Measurements from ENCODE around the gene WDR91.
"Not testable (repeated sequence)": the region's sequence is repeated elsewhere in the genome, so short reads cannot be mapped to it uniquely, and the experiment has no call there.

WDR91 gene

GRCh38 chr7:135234095-135234494 is 22.8 kb upstream of the WDR91 start:
- in situ Hi-C loops (cut with MboI; ENCODE audit: low sequenced_read_pairs) = not testable (repeated sequence)

DNA sequence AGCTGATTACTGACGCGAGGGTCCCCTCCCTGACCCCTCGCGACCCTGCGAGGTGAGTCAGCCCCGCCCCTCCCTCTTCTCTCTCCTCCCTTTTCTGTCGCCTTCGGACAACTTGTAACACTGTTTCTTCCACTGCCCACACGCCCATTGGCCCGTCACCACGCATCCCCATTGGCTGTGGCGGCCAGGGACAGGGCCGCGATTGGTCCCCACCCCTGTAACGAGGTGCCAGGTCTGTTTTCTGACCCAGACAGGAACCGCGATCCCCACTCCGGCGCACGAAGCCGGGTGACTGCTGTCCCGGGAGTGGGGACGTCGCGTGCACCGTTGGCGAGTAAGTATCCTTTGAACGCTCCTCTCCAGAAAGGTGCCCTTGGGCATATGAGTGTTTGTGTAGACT is 22.2 kb upstream of the WDR91 start, which contains the start of gene STRA8:
STRA8 (plus strand) TSS at position 269 of the 400 bp plus-strand sequence. CDS start 6,687 bp downstream, outside the sequence.
- in situ Hi-C loops (cut with MboI; ENCODE audit: low sequenced_read_pairs) = no loop called here

- in situ Hi-C loops (cut with MboI; ENCODE audit: low sequenced_read_pairs) = no loop called here
These were observed 21.4 kb upstream of the WDR91 start for GRCh38 chr7:135232720-135233119.

GRCh38 chr7:135232087-135232486 is 20.8 kb upstream of the WDR91 start:
- in situ Hi-C loops (cut with MboI; ENCODE audit: low sequenced_read_pairs) = no loop called here

DNA sequence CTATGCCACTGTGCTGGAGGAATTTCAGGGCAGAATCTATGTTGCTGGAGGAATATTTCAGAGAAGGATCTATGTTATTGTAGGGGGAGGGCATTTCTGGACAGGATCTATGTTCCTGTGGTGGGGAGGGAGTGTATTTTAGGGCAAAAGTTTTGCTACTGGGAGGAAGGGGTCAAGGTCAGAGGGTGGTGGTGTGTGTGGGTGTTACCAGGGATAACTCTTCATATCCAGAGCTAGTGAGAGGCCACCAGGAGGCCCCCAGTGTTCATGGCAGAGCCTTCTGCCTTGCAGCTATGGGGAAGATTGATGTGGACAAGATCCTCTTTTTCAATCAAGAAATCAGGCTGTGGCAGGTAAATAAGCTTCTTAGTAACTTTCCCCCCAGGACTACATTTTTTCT is 20.4 kb upstream of the WDR91 start:
- in situ Hi-C loops (cut with MboI; ENCODE audit: low sequenced_read_pairs) = no loop called here

GRCh38 chr7:135224027-135224426 is 12.7 kb upstream of the WDR91 start:
- in situ Hi-C loops (cut with MboI; ENCODE audit: low sequenced_read_pairs) = no loop called here

DNA sequence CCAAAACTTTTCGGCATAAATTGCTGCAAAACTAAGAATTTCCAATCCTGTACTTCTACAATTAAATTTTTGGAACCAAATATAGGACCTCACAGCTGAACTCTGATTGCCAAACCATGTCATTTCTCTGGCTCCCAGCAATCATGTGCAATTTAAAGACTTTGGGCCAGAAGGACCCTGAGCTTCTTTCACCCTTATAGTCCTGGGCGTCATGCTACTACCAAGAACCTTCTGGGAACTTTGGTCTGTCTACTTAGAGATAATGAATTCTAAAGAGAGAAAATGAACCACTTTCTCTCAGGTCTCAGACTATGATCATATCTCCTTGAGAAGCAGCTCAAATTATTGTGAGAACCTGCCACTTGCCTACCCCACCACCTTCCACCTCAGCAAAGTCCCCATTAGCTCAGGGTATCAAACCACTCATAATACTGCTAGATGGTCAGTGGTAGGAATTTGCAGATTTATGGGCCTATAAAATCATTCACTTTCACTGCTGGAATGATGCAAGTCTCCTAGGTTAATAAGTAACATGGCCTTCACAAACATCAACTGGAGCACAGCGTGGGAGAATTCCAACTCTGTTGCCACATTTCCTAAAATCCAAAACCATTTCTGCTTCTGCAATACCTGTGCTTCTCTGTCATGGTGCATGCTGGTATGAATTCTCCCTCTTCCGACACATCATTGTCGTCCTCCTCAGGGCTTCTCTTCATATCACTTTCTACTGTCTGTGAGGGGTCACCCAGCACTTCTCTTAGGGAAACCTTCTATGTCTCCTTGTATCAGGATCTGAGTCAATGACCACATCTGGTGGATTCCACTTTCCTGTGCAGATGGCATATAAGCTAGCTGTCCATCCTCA is 6.6 kb upstream of the WDR91 start:
- in situ Hi-C loops (cut with MboI; ENCODE audit: low sequenced_read_pairs) = no loop called here

DNA sequence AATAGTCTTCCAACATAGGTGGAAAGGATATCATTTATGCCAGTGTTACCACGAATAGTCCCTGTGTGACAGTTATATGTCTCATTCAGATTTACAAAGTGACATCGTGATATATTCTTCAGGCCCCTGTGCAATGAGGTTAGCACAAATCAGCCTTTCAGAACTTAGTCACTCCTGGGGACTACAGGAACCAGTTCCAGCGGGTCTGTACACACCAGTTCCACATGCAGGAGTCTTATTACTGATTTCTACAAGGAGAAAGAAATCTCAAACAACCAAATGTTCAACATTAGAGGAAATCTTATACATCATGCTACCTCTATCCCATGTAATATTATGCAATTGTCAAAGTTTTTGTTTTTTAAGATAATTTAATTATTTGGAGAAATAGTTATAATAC is 4.4 kb upstream of the WDR91 start:
- in situ Hi-C loops (cut with MboI; ENCODE audit: low sequenced_read_pairs) = no loop called here

DNA sequence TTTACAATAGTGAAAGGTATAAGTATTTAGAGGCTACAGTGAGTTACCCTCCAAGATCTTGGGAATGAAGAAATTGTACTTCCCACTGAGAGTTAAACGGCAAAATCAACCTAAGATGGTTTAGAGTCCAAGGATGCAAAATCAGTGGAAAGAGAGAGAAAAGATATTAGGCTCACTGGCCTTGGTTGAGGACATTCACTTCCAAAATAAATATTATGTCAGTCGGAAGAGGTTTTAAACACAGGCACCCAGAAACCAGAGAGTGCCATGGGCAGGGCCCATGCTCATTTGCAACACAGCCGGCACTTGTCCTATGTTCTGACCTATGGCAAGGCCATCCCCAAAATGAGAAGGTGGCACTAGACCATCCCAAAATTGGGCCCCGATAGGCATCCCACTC is 3.9 kb upstream of the WDR91 start:
- in situ Hi-C loops (cut with MboI; ENCODE audit: low sequenced_read_pairs) = no loop called here

GRCh38 chr7:135213831-135214230 is 2.5 kb upstream of the WDR91 start:
- in situ Hi-C loops (cut with MboI; ENCODE audit: low sequenced_read_pairs) = no loop called here

DNA sequence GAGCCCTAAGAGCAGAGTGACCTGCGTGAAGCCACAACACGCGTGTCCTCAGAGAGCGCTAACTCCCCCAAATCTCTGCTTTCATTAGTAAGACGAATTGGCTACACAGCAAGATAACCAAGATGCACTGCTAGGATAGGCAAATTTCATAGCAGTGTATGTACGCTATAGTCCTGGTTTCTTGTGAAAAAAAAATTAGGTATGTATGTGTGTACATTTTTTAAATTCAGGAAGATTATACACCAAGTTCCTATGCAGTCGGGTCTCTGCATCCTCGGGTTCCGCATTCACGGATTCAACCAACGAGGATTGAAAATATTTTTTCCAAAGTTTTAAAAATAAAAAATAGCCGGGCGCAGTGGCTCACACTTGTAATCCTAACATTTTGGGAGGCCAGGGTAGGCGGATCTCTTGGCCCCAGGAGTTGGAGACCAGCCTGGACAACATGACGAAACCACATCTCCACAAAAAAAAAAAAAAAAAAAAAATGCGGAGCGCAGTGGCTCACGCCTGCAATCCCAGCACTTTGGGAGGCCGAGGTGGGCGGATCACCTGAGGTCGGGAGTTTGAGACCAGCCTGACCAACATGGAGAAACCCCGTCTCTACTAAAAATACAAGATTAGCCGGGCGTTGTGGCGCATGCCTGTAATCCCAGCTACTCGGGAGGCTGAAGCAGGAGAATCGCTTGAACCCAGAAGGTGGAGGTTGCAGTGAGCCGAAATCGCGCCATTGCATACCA is 790 bp upstream of the WDR91 start:
- in situ Hi-C loops (cut with MboI; ENCODE audit: low sequenced_read_pairs) = not testable (repeated sequence)

- in situ Hi-C loops (cut with MboI; ENCODE audit: low sequenced_read_pairs) = no loop called here
These were observed 493 bp downstream of the WDR91 start for GRCh38 chr7:135210888-135211178.

DNA sequence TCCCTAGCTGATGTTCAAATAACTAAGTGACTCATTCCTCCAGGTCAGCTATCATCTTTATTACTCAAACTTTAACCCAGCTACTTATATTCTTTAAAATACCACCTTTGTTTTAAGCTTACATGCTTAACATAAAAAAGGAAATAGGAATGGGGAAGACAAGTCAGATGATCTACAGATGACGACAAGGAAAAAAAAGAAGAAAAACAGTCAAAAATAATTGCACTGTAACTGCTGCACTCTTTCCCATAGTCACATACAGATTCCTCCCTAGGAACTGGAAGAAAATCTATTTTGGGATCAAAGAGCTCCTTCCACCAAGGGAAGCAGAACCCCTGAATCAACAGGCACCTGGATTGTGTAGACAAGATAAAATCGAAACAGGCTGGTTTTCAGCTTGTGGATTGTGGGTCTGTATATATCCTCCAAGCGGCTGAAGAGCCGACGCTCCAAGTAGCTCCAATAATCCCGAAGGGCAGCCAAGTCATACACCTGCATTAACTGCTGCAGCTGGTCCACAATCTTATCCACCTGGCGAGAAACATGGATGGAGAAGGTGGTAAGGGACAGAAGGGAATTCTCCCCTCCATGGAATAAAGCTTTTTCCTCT is 2.0 kb downstream of the WDR91 start:
- in situ Hi-C loops (cut with MboI; ENCODE audit: low sequenced_read_pairs) = no loop called here

- in situ Hi-C loops (cut with MboI; ENCODE audit: low sequenced_read_pairs) = no loop called here
These were observed 3.1 kb downstream of the WDR91 start for GRCh38 chr7:135208102-135208793.

DNA sequence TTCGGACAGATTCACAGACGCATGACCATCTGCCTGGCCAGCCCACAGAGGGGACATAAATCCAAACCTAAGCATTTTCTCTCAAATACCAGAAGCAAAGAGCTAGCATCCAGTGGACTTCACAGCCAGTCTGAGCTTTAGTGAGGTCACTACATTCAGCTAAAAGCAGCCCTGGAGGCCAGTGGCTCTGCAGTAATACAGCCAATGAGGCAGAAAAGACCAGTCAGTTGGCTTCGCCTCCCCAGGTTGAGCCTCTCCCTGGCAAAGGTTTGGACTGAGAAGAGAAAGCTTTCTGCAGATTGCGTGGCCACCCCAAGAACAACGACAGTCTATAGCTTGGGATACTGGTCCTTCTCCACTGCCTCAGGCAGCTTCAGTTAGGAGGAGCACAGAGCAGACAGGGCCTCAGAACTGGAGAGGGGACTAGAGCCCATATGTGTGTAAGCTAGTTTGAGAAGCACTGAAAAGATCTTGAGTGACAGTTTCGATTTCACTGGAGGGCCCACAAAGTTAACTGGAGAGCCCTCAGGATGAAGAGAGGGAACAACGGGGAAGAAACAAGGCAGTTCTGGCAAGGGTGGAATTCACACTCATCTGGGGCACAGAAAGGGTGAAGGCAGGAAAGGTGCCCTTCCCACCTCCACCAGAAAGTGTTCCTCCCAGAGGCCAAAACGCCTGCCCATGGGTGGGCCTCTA is 3.8 kb downstream of the WDR91 start:
- in situ Hi-C loops (cut with MboI; ENCODE audit: low sequenced_read_pairs) = no loop called here

GRCh38 chr7:135206941-135207391 is 4.4 kb downstream of the WDR91 start:
- in situ Hi-C loops (cut with MboI; ENCODE audit: low sequenced_read_pairs) = no loop called here

- in situ Hi-C loops (cut with MboI; ENCODE audit: low sequenced_read_pairs) = no loop called here
These were observed 5.5 kb downstream of the WDR91 start for GRCh38 chr7:135205850-135206249.

- in situ Hi-C loops (cut with MboI; ENCODE audit: low sequenced_read_pairs) = no loop called here
These were observed 6.5 kb downstream of the WDR91 start for GRCh38 chr7:135204876-135205275.

DNA sequence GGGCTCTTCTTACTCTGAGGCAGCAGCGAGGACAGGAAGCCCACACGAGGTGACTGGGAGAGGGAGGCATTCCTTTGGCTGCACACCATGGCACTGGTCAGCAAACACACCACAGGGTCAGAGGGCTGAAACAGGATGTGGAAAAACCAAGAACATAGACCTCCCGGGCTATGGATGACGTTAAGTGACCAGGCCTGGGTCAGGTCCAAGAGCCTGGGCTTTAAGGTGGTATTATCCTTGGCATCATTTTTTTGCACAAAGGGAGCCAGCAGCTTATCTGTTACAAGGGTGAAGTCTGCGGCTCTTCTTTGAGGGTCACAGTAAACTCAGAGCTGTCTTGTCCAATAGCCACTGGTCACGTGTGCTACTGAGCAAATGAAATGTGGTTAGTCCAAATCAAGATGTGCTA is 7.0 kb downstream of the WDR91 start:
- in situ Hi-C loops (cut with MboI; ENCODE audit: low sequenced_read_pairs) = no loop called here

- in situ Hi-C loops (cut with MboI; ENCODE audit: low sequenced_read_pairs) = no loop called here
These were observed 10.0 kb downstream of the WDR91 start for GRCh38 chr7:135201350-135201749.
